GM18951 (cell line): ENCODE results near the gene CUL4B.
A peak's percentile ranks its signal among the peaks of the same experiment; 100 is the strongest.
"Not testable (repeated sequence)": the region's sequence is repeated elsewhere in the genome, so short reads cannot be mapped to it uniquely, and the experiment has no call there.

Source experiments
- POLR2A ChIP-seq: IDR thresholded peaks from 4 replicates; pipeline ENCODE4 v1.6.1; 2011; ENCODE audit warnings: mild to moderate bottlenecking; ENCODE audit not compliant: insufficient read length, insufficient read depth; ENCODE audit errors: extremely low read depth
- in situ Hi-C: fragments of 300-500 bp; cut with MboI; formaldehyde crosslinking; loops from one replicate; pipeline ENCODE4 v1.12.0; 2022; ENCODE audit warnings: low sequenced_read_pairs, mixed read lengths, inconsistent platforms; ENCODE audit not compliant: unreplicated experiment

CUL4B gene

GRCh38 chrX:120560842-120561633 lies at the start of gene CUL4B:
CUL4B (minus strand) TSS chrX:120560962; CDS start chrX:120560638, 324 bp downstream.
- TF ChIP-seq POLR2A, result peak; percentile 40

GRCh38 chrX:120604361-120604782 lies 43.6 kb upstream of the CUL4B start:
- in situ Hi-C loops, result no loop called here
- TF ChIP-seq POLR2A, result no peak

More at GRCh38 chrX:120560842-120561633, at the start of gene CUL4B:
- in situ Hi-C loops, result no loop called here

GRCh38 chrX:120603707-120604360 lies 43.1 kb upstream of the CUL4B start, which contains the start of gene MCTS1:
MCTS1 (plus strand) TSS chrX:120604101; CDS start chrX:120604237, 136 bp downstream.
- in situ Hi-C loops, result no loop called here
- TF ChIP-seq POLR2A, result peak; percentile 58

GRCh38 chrX:120585702-120586101 lies 24.9 kb upstream of the CUL4B start:
- in situ Hi-C loops, result no loop called here
- no peak for TF ChIP-seq POLR2A

- in situ Hi-C loops, result no loop called here
Measured at GRCh38 chrX:120575379-120576114, 14.8 kb upstream of the CUL4B start.

GRCh38 chrX:120573806-120574205 lies 13.0 kb upstream of the CUL4B start:
- in situ Hi-C loops, result not testable (repeated sequence)

More at GRCh38 chrX:120575379-120576114, 14.8 kb upstream of the CUL4B start:
- no peak for TF ChIP-seq POLR2A

GRCh38 chrX:120570011-120570600 lies 9.3 kb upstream of the CUL4B start:
- in situ Hi-C loops, result no loop called here
- TF ChIP-seq POLR2A, result no peak

GRCh38 chrX:120568609-120569008 lies 7.8 kb upstream of the CUL4B start:
- in situ Hi-C loops, result no loop called here
- TF ChIP-seq POLR2A, result no peak

GRCh38 chrX:120568035-120568434 lies 7.3 kb upstream of the CUL4B start:
- in situ Hi-C loops, result no loop called here
- TF ChIP-seq POLR2A, result no peak

GRCh38 chrX:120566817-120567216 lies 6.1 kb upstream of the CUL4B start:
- in situ Hi-C loops, result no loop called here
- no peak for TF ChIP-seq POLR2A

GRCh38 chrX:120564925-120565324 lies 4.2 kb upstream of the CUL4B start:
- no peak for TF ChIP-seq POLR2A
- in situ Hi-C loops, result no loop called here

GRCh38 chrX:120562569-120562926 lies 1.8 kb upstream of the CUL4B start:
- in situ Hi-C loops, result no loop called here
- TF ChIP-seq POLR2A, result no peak
